Measurements from ENCODE around the gene PRICKLE1.

Gene PRICKLE1

DNA sequence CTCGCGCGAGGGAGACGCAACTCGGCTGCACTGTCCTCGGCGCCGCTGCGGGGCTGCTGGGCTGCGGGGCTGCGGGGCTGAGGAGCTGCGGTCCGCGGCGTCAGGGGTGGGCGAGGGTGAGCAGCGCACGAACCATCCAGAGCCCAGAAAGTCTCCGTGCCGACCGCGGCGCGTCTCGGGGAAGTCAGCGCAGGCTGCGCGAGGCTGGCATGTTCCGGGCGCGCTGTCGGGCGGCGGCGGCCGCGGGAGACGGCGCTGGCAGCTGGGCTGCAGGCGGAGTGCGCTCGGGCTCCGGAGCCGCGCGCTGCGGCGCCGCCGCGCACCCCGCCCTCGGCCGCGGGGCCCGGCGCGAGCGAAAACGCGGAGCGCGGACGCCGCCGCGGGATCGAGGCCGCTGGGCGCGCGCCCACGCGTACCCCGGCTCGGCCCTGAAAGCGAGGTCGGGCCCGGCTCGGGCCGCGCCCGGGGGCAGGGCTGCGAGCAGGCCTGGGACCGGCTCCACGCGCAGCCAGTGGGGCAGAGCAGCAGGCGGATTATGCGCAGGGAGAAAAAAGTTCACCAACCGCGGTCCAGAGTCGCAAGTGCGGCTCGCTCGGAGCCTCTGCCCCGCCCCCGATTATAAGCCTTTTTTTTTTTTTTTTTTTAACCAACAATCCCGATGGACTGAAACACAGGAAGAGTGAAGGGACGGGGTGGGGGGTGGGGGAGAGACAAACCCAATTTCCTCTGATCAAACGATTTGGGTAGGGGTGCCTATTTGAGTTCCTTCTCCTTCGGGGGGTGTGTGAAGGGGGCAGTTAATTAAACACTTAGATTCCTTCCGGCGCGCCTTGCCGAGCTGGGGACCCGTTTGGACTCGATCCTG is at the start of gene PRICKLE1:
TSS of gene PRICKLE1 (minus strand) at position 282 of the 865 bp plus-strand sequence. CDS start 117,230 bp downstream, outside the sequence.
- Histone ChIP-seq H3K4me1 (peaks cover 11% of the 10 kb centered on the region; the same call in 1 of the 2 replicates), H3K9ac (peak within 1 kb of the TSS; percentile 74), H4K20me1 (no peaks in the 10 kb centered on the region), H3K4me3 (peak within 1 kb of the TSS; percentile 78), H3K27me3 (peaks cover 39% of the 10 kb centered on the region), H3K9me3 (no peaks in the 10 kb centered on the region), H3K27ac (no peak within 1 kb of the TSS), H3K4me2 (peak within 1 kb of the TSS; percentile 100), H3K36me3 (no peaks in the 10 kb centered on the region)
- TF ChIP-seq Cebpa-rat (IDR thresholded peaks at IDR 0.05), result no peak

DNA sequence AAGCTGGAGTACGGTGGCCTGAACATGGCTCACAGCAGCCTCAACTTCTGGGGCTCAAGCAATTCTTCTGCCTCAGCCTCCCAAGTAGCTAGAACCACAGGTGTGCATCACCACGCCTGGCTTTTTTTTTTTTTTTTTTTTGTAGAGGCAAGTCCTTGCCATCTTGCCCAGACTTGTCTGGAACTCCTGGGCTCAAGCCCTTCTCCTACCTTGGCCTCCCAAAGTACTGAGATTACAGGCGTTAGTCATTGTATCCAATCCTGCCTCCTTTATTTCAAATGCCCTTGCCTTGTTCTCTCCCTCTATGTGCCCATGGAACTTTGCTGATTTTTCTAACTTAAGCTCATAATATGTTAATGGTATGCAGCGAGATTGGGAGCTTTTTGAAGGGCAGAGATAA is 49.2 kb upstream of the PRICKLE1 start:
- Histone ChIP-seq H3K9me3 (no peaks in the 10 kb centered on the region), H3K9ac (no peak overlapping the region), H3K4me1 (peaks cover 4% of the 10 kb centered on the region; the same call in 1 of the 2 replicates), H3K4me3 (no peak overlapping the region), H3K27me3 (no peaks in the 10 kb centered on the region), H4K20me1 (no peaks in the 10 kb centered on the region), H3K36me3 (no peaks in the 10 kb centered on the region), H3K27ac (no peak overlapping the region), H3K4me2 (no peak overlapping the region)
- TF ChIP-seq Cebpa-rat (IDR thresholded peaks at IDR 0.05), result no peak

DNA sequence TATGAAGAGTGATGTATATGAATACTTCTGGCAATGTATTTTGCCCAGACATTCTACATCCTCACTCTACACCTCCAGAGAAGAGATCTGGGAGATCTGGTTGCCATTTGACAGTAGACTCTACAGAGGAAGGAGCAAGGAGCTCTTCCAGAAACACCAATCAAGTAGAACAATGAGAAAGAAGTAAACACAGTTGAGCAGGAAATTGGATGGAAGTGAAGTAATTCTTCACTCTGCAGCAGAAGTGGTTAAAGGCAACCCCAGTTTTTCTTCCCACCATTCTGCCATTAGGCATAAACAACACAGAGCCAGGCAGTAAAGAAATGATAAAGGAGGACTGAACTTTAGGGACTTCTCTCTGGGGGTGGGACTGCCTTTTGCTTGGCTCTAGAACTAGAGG is 48.5 kb upstream of the PRICKLE1 start:
- Histone ChIP-seq H3K4me3 (no peak overlapping the region), H4K20me1 (no peaks in the 10 kb centered on the region), H3K4me2 (no peak overlapping the region), H3K9ac (no peak overlapping the region), H3K9me3 (no peaks in the 10 kb centered on the region), H3K4me1 (no peaks in the 10 kb centered on the region), H3K27me3 (no peaks in the 10 kb centered on the region), H3K27ac (no peak overlapping the region), H3K36me3 (no peaks in the 10 kb centered on the region)
- no peak for TF ChIP-seq Cebpa-rat (IDR thresholded peaks at IDR 0.05)

DNA sequence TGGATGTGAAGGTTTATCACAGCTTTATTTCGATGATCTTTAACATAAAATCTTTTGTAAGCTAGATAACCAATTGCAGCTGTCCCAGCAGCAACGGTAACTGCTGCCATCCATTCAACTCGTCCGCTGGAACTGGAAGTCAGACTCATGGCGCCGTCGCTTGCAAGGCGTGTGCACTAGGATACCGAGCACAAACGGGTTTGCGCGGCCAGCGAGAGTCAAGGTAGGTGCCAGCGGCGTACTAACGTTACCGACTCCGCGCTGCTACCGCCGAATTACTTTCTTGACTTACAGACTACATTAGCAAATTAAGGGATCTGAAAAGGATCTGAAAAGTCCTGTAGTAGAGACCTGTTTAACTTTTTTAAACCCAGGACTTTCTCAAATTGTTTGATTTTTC is 47.4 kb upstream of the PRICKLE1 start:
- no peak for TF ChIP-seq Cebpa-rat (IDR thresholded peaks at IDR 0.05)
- Histone ChIP-seq H4K20me1 (no peaks in the 10 kb centered on the region), H3K9me3 (no peaks in the 10 kb centered on the region)

DNA sequence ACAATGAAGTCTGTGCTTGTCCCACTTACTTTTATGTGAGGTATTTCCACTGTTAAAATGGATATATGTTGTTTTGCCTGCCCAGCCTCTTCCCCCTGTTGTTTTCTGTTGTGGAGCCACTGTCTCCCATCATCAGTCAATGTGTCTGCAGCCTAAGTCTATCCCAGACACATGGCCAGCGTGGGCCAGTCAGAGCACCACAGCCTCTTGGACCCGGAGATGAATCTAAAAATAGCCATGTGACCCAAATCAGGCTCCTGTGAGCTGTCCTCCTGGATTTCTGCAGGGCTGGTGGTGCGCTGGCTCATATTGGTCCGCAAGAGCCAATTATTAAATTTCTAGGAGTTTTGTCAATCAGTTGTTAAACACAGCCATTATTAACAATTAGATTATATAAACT is 44.0 kb upstream of the PRICKLE1 start:
- TF ChIP-seq Cebpa-rat (IDR thresholded peaks at IDR 0.05), result no peak
- Histone ChIP-seq H3K9me3 (no peaks in the 10 kb centered on the region), H3K27me3 (no peaks in the 10 kb centered on the region), H3K36me3 (no peaks in the 10 kb centered on the region), H4K20me1 (no peaks in the 10 kb centered on the region), H3K4me1 (no peaks in the 10 kb centered on the region), H3K4me2 (no peak overlapping the region), H3K9ac (no peak overlapping the region), H3K4me3 (no peak overlapping the region), H3K27ac (no peak overlapping the region)

More for the DNA sequence above, 47.4 kb upstream of the PRICKLE1 start:
- no peaks in the 10 kb centered on the region for H3K4me1 ChIP-seq
- H3K36me3 ChIP-seq, result no peaks in the 10 kb centered on the region
- no peak overlapping the region for H3K4me3 ChIP-seq
- H3K4me2 ChIP-seq, result no peak overlapping the region
- H3K27ac ChIP-seq, result no peak overlapping the region
- no peak overlapping the region for H3K9ac ChIP-seq
- H3K27me3 ChIP-seq, result no peaks in the 10 kb centered on the region

DNA sequence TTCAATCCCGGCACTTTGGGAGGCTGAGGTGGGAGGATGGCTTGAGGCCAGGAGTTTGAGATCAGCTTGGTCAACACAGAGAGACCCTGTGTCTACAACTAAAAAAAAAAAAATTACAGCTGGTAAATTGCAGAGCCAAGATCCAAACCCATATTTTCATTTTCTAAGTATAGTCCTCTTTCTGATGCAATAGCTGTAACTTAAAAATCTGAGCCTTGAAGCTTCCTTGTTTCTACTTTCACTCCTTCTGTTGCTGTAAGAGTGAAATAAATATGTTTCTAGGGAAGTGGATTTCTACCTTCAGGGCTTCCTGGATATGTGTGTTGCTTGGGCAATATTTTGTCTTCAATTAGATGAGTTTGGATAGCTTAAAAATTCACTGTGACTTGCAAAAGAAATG is 42.0 kb upstream of the PRICKLE1 start:
- no peak for TF ChIP-seq Cebpa-rat (IDR thresholded peaks at IDR 0.05)
- H3K4me3 ChIP-seq, result no peak overlapping the region
- no peaks in the 10 kb centered on the region for H3K9me3 ChIP-seq
- H3K4me1 ChIP-seq, result no peaks in the 10 kb centered on the region
- H4K20me1 ChIP-seq, result no peaks in the 10 kb centered on the region
- H3K36me3 ChIP-seq, result no peaks in the 10 kb centered on the region
- H3K4me2 ChIP-seq, result no peak overlapping the region
- no peak overlapping the region for H3K27ac ChIP-seq
- H3K27me3 ChIP-seq, result no peaks in the 10 kb centered on the region
- no peak overlapping the region for H3K9ac ChIP-seq

DNA sequence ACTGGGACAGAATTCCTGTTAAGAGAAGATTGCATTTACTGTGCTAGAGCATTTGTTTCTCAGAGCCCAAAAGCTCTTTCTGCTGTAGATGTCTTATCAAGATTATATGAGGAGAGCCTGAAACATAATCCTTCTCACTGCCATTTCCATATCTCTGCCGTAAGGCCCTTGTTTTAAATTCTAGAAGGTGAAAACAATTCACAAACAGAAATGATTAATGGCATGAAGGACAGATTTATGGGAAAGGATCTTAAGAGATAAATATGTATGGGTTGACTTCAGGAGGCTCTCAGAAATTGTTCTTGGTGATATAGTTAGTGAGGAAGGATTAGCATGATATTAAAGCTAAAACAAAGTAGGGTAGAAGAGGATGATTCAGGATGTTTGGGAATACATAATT is 40.8 kb upstream of the PRICKLE1 start:
- Histone ChIP-seq H3K4me2 (no peak overlapping the region), H3K36me3 (no peaks in the 10 kb centered on the region), H3K27me3 (no peaks in the 10 kb centered on the region), H3K9ac (no peak overlapping the region), H3K9me3 (peaks cover 9% of the 10 kb centered on the region; the same call in 1 of the 2 replicates), H3K4me1 (no peaks in the 10 kb centered on the region), H3K4me3 (no peak overlapping the region), H4K20me1 (no peaks in the 10 kb centered on the region), H3K27ac (no peak overlapping the region)
- no peak for TF ChIP-seq Cebpa-rat (IDR thresholded peaks at IDR 0.05)

DNA sequence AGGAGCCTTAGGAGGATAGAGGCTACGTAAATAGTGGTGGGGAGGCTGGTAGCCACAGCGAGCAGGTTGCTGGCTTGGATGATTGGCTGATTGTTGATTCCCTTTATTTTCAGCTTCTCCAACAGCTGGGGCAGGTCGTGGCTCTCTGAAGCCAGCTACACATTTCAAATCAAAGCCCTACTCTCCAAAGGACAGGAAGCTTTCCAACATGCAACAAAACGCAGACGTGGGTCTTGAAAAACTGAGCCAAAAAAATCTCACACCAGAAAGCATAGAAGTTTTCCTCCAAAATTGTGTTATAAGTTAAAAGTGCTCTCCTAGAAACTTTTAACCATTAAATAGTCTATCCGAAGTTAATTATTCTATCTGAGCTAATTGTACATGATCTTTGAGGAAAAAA is 37.6 kb upstream of the PRICKLE1 start:
- H3K4me3 ChIP-seq, result no peak overlapping the region
- H3K4me2 ChIP-seq, result no peak overlapping the region
- H3K9ac ChIP-seq, result no peak overlapping the region
- H3K9me3 ChIP-seq, result peaks cover 10% of the 10 kb centered on the region; the same call in 1 of the 2 replicates
- no peak overlapping the region for H3K27ac ChIP-seq
- TF ChIP-seq Cebpa-rat (IDR thresholded peaks at IDR 0.05), result no peak
- H4K20me1 ChIP-seq, result no peaks in the 10 kb centered on the region
- no peaks in the 10 kb centered on the region for H3K36me3 ChIP-seq
- no peaks in the 10 kb centered on the region for H3K27me3 ChIP-seq
- no peaks in the 10 kb centered on the region for H3K4me1 ChIP-seq

DNA sequence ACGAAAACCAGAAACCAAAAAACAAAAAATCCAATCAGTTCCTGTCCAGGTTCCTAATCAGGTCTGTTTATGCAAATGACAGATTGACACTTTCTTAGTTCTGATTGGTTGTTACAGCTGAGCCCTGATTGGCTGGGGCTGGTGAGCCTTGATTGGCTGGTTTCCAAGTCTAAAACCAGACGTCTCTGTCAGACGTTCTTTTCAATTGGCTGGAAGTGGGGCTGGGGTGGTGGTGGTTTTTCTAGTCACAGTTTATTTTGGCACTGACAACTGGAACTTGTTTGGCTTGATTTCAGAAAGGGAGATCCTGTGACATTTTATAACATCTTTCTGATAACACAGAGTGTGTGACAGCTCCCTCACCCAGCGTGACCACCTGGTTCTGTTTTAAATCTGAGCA is 36.1 kb upstream of the PRICKLE1 start:
- Histone ChIP-seq H3K27ac (no peak overlapping the region), H3K4me2 (no peak overlapping the region), H3K9me3 (peaks cover 10% of the 10 kb centered on the region; the same call in 1 of the 2 replicates), H3K9ac (no peak overlapping the region), H4K20me1 (no peaks in the 10 kb centered on the region), H3K27me3 (no peaks in the 10 kb centered on the region), H3K4me1 (no peaks in the 10 kb centered on the region), H3K36me3 (no peaks in the 10 kb centered on the region), H3K4me3 (no peak overlapping the region)
- no peak for TF ChIP-seq Cebpa-rat (IDR thresholded peaks at IDR 0.05)

DNA sequence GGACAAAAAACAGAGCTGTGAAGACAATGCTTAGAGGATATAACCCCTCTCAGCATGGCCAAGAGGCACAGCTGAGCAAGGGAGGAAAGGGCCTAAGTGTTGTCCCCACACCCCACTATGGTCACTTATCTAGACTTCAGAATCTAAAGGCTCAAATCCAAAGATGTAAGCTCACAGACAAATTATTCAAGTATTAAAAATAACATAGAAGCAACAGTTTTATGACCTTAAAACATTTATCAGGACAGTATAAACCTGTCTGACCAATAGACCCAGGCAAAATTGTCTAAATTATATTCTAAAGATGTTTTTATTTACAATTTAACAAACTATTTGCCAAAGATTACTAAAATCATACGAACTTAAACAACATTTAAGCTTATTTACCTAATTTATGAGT is 28.1 kb upstream of the PRICKLE1 start:
- no peaks in the 10 kb centered on the region for H3K27me3 ChIP-seq
- H3K9me3 ChIP-seq, result peaks cover 18% of the 10 kb centered on the region
- no peaks in the 10 kb centered on the region for H3K4me1 ChIP-seq
- no peaks in the 10 kb centered on the region for H3K36me3 ChIP-seq
- TF ChIP-seq Cebpa-rat (IDR thresholded peaks at IDR 0.05), result no peak
- H3K4me2 ChIP-seq, result no peak overlapping the region
- H3K27ac ChIP-seq, result no peak overlapping the region
- H3K4me3 ChIP-seq, result no peak overlapping the region
- no peak overlapping the region for H3K9ac ChIP-seq
- no peaks in the 10 kb centered on the region for H4K20me1 ChIP-seq

Data from BLaER1 (cell line).